Measurements from ENCODE around the gene MYLK. TPM values are rescaled to one million over a fixed set of nuclear protein-coding genes. Genes with fewer than 3 reads are reported as not detected.
A peak's percentile ranks its signal among the peaks of the same experiment; 100 is the strongest.

MYLK gene
- total RNA-seq, 1 donor from 2014 or later: 722 TPM

DNA sequence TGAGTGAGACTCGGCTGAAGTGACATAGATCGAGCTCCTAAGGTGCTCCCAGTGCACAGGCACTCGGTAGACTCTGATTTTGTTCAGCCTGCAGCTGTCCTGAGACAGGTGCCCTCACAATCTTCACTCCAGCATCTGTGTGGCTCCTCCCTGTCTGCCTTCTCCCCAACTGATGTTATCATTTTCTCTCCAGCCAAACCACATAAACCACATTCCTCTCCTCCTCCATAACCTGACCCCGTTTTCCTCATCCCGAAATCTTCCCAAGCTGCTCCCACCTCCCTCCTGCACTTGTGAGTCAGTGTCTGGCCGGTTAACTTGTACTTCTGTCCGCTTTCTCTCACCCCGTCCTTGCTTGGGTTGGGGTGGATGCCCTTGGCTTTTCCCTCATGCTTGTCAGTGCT is 206.0 kb downstream of the MYLK start:
- peak; percentile 76 for DNase-seq (ENCODE audit: low read depth)

DNA sequence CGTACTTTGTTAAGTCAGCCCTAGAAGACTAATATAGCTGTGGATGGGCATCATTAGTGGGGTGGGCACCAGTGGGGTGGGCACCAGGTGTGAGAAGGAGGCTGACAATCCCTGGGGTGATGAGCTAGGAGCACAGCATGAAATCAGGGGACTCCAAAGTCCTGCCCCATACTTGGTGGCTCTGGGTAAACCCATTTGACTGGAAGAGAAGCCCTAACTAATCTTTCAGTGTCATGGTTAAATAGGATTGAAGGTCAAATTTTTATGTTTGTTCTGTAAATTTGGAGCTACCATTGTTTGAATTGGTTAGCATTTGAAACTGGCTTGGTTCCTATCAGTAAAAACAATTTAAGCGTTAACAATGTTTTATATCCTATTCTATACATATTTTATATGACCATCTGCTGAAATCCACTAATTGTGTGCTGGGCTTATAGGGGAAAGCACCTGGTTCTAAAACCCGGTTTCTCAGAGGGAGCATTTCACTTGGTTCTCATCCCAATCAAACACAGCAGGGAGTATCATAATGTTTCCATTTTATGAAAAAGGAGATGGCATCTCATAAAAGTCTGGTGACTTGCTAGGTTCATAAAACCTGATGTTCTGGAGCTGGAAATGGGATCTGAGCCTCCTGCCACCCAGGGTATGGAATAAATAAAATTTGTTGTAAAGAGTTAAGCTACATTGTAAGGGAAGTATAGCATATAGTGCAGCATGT is 211.5 kb downstream of the MYLK start:
- no peak for DNase-seq (ENCODE audit: low read depth)

DNA sequence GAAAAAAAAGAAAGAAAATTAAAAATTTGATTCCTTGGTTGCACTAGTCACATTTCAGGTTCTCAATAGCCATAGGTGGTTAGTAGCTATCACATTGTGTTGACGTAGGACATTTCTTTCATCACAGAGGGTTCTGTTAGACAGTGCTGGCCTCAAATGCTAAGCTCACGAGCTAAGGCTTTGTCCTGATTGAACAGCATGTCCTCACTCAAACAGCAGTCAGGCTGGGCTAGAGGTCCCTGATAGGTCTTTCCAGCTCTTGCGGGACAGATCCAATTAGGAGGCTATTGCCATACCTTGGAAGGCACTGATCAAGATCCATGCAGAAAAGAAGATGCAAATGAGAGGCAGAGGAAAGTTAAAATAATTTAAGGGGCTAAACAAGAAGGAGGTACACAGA is 213.4 kb downstream of the MYLK start:
- no peak for DNase-seq (ENCODE audit: low read depth)

- DNase-seq (ENCODE audit: low read depth): peak; percentile 74
Observed at GRCh38 chr3:123668906-123669305, 215.2 kb downstream of the MYLK start.

GRCh38 chr3:123667784-123668183 is 216.3 kb downstream of the MYLK start:
- peak; percentile 42 for DNase-seq (ENCODE audit: low read depth)

DNA sequence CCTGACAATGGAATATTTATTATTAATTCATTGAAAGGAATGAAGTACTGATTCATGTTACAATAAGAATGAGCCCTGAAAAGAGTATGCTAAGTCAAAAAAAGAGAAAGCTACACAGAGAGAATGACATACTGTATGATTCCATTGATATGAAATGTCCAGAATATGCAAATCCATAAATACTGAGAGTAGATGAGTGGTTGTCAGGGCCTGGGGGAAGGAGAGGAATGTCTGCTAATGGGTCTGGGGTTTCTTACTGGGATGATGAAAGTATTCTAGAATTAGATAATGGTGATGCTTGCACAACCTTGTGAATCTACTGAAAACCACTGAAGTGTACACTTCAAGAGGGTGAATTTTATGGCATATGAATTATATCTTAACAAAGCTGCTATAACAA is 219.4 kb downstream of the MYLK start:
- DNase-seq (ENCODE audit: low read depth): peak; percentile 28

DNA sequence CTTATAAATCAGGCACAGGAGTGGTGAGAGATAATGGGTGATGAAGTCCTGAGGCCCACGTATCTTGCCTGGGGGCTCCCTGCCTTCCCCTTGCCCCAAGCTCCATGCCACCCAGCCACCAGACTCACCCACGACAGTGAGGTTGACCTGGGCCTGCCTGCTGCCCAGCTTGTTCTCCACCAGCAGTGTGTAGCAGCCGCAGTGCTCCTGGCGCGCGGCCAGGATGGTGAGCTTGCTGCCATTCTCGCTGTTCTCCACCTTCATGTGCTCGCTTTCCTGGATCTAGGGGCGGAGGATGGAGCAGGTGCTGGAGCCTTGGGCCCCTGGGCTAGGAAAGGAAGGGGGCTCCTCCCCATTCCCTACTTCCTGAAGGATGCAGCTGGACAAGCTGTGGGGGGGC is 220.2 kb downstream of the MYLK start:
- no peak for DNase-seq (ENCODE audit: low read depth)

DNA sequence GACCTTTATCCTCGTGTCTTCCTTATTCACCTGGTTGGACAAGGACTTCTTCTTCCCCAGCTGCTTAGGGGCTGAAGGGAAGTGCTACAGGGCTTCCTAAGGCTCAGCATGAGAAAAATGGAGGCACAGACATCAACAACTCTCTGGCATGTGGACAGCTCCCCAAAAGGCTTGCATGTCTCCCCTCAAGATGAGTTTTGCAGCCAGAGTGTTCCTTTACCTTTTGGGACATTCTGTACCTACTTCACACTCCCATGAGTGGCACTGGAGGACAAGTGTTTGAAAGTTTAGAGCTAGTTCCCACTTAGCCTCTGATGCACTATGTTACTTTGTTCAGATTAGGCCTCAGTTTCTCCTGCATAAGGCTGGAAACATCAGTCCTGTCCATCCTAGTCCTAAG is 222.2 kb downstream of the MYLK start:
- DNase-seq (ENCODE audit: low read depth): no peak

GRCh38 chr3:123660900-123661299 is 223.2 kb downstream of the MYLK start:
- DNase-seq (ENCODE audit: low read depth): peak; percentile 96

GRCh38 chr3:123660141-123660675 is 223.9 kb downstream of the MYLK start:
- DNase-seq (ENCODE audit: low read depth): peak; percentile 50

GRCh38 chr3:123658852-123659206 is 225.3 kb downstream of the MYLK start:
- DNase-seq (ENCODE audit: low read depth): no peak

GRCh38 chr3:123658118-123658851 is 225.8 kb downstream of the MYLK start:
- no peak for DNase-seq (ENCODE audit: low read depth)

DNA sequence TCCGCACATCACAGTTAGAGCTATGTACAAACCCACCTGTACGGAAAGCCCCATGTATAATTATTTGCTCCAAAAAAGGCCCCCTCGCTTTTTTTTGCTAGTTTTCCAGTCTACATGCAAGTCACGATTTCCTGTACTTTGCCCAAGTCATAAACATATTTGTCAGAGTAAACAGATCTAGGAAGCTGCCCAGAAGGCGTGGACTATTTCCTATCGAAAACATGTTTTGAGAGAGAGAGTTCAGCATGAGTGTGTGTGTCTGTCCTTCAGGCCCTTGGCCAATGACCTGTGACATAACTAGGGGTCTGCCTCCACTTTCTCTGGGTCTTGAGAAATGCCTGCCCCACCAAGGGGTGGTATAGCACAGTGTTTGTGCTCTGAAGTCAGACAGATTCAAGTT is 226.6 kb downstream of the MYLK start:
- DNase-seq (ENCODE audit: low read depth): no peak

DNA sequence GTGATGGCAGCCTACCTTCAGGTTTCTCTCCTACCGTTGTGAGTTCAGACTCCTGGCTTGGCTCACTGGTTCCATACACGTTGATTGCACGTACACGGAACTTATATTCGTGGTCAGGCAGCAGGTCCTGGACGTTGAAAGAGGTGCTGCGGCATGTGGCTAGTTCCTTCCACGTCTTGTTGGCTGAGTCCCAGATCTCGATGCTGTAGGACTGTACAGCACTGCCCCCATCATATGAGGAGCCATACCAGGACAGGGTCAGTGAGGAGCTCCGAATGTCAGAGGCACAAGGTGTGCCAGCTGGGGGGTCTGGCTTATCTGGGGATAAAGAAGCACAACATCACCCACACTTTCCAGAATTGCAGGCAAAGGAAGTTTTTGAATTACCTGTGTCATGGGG is 227.0 kb downstream of the MYLK start:
- DNase-seq (ENCODE audit: low read depth): no peak

DNA sequence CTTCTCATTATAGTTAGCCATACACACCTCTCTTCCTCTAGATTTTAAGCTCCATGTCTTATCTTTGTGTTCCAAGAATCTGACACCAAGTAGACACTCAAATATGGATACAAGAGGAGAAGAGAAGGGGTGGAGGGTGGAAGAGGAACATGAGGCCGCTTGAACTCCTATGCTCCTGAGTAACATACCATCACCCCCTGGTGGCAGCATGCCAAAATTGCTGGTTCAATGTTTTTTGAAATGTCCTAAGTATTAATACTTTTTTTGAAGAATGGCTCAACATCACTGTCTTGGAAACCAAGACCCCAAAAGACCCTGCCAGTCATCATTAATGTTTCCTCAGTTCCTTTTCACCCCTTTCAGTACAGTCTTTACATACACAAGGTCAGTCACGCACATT is 227.4 kb downstream of the MYLK start:
- DNase-seq (ENCODE audit: low read depth): no peak

GRCh38 chr3:123656274-123656673 is 227.9 kb downstream of the MYLK start:
- DNase-seq (ENCODE audit: low read depth): no peak

DNA sequence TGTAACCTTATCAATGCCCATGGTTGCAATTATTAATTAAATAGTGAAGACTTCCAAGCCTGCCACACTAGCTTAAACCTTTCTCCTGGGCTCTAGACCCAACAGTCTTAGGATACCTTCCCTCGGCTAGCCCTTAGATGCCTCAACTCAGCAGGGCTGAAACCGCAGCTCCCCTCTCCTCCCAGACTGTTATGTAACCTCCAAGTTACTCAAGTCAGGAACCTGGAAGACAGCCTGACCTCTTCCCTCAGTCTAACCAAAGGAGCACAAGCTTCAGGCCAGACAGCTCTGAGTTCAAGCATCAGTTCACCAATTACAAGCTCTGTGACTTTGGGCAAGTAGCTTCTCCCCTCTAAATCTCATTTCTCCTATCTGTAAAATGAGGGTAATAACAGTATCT is 228.7 kb downstream of the MYLK start:
- peak; percentile 40 for DNase-seq (ENCODE audit: low read depth)

DNA sequence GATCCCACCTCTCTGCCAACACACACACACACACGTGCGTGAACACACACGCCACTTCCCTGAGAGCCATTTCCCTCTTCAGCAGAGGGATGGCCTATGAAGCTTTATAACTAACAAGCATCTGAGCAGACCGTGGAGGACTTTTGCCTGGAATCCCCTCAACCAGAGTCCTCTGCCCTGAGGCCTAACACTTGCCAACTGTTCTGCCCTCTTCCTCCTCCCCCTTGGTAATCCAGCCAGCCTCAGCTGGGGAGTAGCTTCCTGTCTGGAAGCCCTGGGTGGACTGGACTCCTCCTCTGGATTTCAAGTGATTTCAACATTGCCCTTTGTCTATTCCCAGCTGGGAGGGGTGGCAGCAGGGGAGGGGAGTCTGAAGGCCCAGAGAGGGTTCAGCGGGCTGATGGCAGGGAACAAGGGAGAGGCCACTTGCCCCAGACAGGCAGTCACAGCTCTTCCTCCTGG is 230.9 kb downstream of the MYLK start:
- DNase-seq (ENCODE audit: low read depth): peak; percentile 79

DNA sequence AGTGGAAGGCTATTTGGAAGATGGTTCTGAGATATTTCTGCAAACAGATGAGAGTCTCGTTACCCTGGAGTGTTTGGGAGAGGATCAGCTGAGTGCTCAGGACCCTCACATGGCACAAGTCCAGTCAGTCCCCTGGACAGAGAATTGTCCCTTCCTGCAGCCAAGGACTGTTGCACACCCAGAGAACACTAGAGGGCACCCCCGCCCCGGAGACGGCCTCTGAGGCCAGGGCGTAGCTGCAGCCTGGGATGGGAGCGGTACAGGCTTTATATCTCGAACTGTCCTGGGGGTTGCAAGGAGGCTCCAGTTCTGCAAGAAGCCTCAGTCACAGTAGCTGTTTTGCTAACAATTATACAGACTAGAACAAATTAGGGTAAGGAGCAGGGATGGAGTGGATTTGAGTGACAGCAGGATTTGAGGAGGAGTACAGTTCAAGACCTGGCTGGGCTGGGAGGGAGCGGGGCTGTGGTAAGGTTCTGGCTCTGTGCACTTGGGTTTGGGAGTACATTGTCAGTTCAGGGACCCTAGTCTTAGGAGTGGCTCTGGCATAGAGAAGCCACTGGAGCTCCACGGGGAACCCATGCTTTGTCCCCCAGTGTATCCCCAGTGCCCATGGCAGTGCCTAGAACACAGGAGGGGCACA is 231.7 kb downstream of the MYLK start:
- DNase-seq (ENCODE audit: low read depth): no peak

GRCh38 chr3:123651449-123652341 is 232.4 kb downstream of the MYLK start:
- DNase-seq (ENCODE audit: low read depth): no peak

DNA sequence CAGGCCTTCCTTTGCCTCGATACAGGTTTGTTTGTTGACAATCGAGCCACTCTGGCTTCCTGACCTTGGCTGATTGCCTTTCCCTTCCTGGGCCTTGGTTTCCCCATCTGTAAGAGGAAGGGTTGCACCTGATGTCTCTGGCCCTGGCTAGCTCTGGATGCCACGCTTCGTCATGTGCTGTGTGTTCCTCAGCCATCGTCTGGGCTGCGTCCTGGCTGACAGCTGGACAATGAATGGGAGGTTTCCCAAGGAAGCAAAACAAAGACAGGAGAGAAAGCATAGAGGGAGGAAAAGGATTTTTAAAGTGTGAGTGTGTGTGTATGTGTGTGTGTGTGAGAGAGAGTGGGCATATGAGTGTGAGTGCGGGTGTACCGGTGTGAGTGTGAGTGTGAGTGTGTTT is 234.0 kb downstream of the MYLK start:
- no peak for DNase-seq (ENCODE audit: low read depth)
